ENCODE measurements around the gene C1orf198. TPM values are rescaled to one million over a fixed set of nuclear protein-coding genes. Genes with fewer than 3 reads are reported as not detected.

The C1orf198 gene
- polyA plus RNA-seq, 1 donor (not counting 4 experiments of a cell fraction or from before 2014, with no cell fraction given), result 6.8 TPM

DNA sequence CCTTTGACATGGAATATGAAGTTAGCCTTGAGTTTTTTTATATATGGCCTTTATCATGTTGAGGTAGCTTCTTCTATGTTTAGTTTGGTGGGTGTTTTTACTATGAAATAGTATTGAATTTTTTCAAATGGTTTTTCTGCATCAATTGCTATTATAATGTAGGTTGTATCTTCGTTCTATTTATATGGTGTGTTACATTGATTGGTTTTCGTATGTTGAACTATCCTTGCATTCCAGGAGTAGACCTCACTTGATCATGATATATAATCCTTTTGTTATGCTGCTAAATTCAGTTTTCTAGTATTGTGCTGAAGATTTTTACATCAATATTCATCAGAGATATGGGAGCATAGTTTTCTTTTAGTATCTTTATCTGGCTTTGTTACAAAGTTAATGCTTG is 55.8 kb downstream of the C1orf198 start:
- Histone ChIP-seq H3K9me3 (ENCODE audit: control insufficient read depth, low read depth, low read length) (no peaks in the 10 kb centered on the region), H3K27me3 (ENCODE audit: control insufficient read depth, extremely low read depth, insufficient read depth, low read length) (no peaks in the 10 kb centered on the region), H4K20me1 (ENCODE audit: control insufficient read depth, extremely low read depth, insufficient read depth, low read length) (no peaks in the 10 kb centered on the region), H3K27ac (ENCODE audit: control insufficient read depth, insufficient read depth, low read length) (no peak overlapping the region), H3K79me2 (ENCODE audit: control insufficient read depth, insufficient read depth, low read length) (no peaks in the 10 kb centered on the region), H3K9me1 (ENCODE audit: control insufficient read depth, extremely low read depth, insufficient read depth, low read length) (no peaks in the 10 kb centered on the region), H3K36me3 (ENCODE audit: control insufficient read depth in 2 of 2, extremely low read depth in 1 of 2, insufficient read depth in 2 of 2, low read length in 2 of 2) (no peaks in the 10 kb centered on the region), H3K9ac (ENCODE audit: control insufficient read depth, extremely low read depth, insufficient read depth, low read length) (no peak overlapping the region), H3K4me2 (ENCODE audit: control insufficient read depth, extremely low read depth, insufficient read depth, low read depth, low read length) (no peak overlapping the region), H2AFZ (ENCODE audit: control insufficient read depth, low read length) (no peak overlapping the region), H3K4me1 (ENCODE audit: control insufficient read depth, extremely low read depth, insufficient read depth, low read length) (no peaks in the 10 kb centered on the region), H3K4me3 (ENCODE audit: control insufficient read depth in 2 of 3, extremely low read depth in 1 of 3, insufficient read depth in 2 of 3, low read depth in 1 of 3, low read length in 3 of 3) (no peak overlapping the region)
- dilution Hi-C loops (cut with MboI; ENCODE audit: extremely low pct_ligation_motif_present, low sequenced_read_pairs), result no loop called here
- TF ChIP-seq EZH2 (IDR thresholded peaks at IDR 0.05; ENCODE audit: low read length), result no peak
- FAIRE-seq (no peak), DNase-seq (ENCODE audit: low read depth, low spot score) (no peak)

DNA sequence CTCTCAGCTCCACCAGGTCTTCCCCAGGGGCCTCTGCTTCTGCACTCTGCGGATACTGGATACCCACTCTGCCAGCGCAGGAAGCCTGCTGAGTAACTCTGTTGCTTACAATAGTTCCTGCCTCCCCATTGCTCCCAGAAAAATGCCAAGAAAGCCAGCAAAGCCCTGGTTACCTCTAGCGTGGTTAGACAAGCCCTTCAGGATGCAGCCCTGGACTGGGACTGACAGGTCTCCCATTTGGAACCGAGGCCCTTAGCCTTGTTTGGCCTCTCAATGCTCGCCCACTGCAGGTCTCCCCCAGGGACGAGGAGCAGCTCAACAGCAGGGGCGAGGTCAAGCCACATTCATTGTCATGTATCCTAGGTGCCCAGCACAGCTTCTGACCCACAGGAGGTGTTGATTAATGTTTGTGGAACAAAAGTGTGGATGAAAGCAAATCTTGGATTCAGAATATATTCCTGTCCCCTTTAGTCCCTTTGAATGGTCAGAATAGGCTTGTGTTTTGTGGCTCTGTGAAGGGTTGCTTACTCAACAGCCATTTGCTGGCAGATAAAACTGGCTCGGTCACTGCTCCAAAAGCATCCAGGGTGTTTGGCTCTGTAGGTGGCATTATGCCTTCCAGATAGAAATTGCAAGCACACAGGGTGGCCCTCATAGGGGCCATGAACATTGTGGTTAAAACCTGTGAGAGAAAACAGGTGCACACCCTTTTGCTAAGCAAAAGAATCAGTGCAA is 58.9 kb downstream of the C1orf198 start:
- H3K9ac ChIP-seq (ENCODE audit: control insufficient read depth, extremely low read depth, insufficient read depth, low read length), result no peak overlapping the region

More for the DNA sequence above, 58.9 kb downstream of the C1orf198 start:
- no peak overlapping the region for H3K4me2 ChIP-seq (ENCODE audit: control insufficient read depth, extremely low read depth, insufficient read depth, low read depth, low read length)
- no peaks in the 10 kb centered on the region for H3K27me3 ChIP-seq (ENCODE audit: control insufficient read depth, extremely low read depth, insufficient read depth, low read length)
- dilution Hi-C loops (cut with MboI; ENCODE audit: extremely low pct_ligation_motif_present, low sequenced_read_pairs), result no loop called here
- H4K20me1 ChIP-seq (ENCODE audit: control insufficient read depth, extremely low read depth, insufficient read depth, low read length), result no peaks in the 10 kb centered on the region
- no peak overlapping the region for H2AFZ ChIP-seq (ENCODE audit: control insufficient read depth, low read length)
- H3K9me1 ChIP-seq (ENCODE audit: control insufficient read depth, extremely low read depth, insufficient read depth, low read length), result no peaks in the 10 kb centered on the region
- no peaks in the 10 kb centered on the region for H3K36me3 ChIP-seq (ENCODE audit: control insufficient read depth in 2 of 2, extremely low read depth in 1 of 2, insufficient read depth in 2 of 2, low read length in 2 of 2)
- no peak overlapping the region for H3K4me3 ChIP-seq (ENCODE audit: control insufficient read depth in 2 of 3, extremely low read depth in 1 of 3, insufficient read depth in 2 of 3, low read depth in 1 of 3, low read length in 3 of 3)
- DNase-seq (ENCODE audit: low read depth, low spot score), result no peak
- H3K79me2 ChIP-seq (ENCODE audit: control insufficient read depth, insufficient read depth, low read length), result no peaks in the 10 kb centered on the region
- no peak overlapping the region for H3K27ac ChIP-seq (ENCODE audit: control insufficient read depth, insufficient read depth, low read length)
- H3K4me1 ChIP-seq (ENCODE audit: control insufficient read depth, extremely low read depth, insufficient read depth, low read length), result no peaks in the 10 kb centered on the region
- FAIRE-seq, result no peak
- TF ChIP-seq EZH2 (IDR thresholded peaks at IDR 0.05; ENCODE audit: low read length), result no peak
- TF ChIP-seq, protein P1, sequence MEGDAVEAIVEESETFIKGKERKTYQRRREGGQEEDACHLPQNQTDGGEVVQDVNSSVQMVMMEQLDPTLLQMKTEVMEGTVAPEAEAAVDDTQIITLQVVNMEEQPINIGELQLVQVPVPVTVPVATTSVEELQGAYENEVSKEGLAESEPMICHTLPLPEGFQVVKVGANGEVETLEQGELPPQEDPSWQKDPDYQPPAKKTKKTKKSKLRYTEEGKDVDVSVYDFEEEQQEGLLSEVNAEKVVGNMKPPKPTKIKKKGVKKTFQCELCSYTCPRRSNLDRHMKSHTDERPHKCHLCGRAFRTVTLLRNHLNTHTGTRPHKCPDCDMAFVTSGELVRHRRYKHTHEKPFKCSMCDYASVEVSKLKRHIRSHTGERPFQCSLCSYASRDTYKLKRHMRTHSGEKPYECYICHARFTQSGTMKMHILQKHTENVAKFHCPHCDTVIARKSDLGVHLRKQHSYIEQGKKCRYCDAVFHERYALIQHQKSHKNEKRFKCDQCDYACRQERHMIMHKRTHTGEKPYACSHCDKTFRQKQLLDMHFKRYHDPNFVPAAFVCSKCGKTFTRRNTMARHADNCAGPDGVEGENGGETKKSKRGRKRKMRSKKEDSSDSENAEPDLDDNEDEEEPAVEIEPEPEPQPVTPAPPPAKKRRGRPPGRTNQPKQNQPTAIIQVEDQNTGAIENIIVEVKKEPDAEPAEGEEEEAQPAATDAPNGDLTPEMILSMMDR (optimal IDR thresholded peaks at IDR 0.05 in 1 of 3, IDR thresholded peaks at IDR 0.05 in 1 of 3, conservative IDR thresholded peaks at IDR 0.05 in 1 of 3; ENCODE audit: extremely low read depth in 1 of 3, insufficient read depth in 2 of 3, low read length in 3 of 3), result no peak
- no peaks in the 10 kb centered on the region for H3K9me3 ChIP-seq (ENCODE audit: control insufficient read depth, low read depth, low read length)

Measured in keratinocyte (primary cell).